Right lobe of liver (tissue), 4 donors: ENCODE measurements around the gene CBX2.

Experiments
- POLR2A ChIP-seq: fragments of 450-650 bp; IDR thresholded peaks from one replicate; pipeline ENCODE4 v1.6.1; 2017; ENCODE audit warnings: antibody characterized with exemption, mild to moderate bottlenecking
- TF ChIP-seq, protein P1 (sequence below), 4 donors: fragments of 200-600 bp in 3 of 4; fragments of 450-650 bp in 1 of 4; IDR thresholded peaks; one replicate each; pipeline versions ENCODE4 v1.5.1 to v1.8.0; 2016 to 2022; ENCODE audit warnings: antibody characterized with exemption in 4 of 4, mild to moderate bottlenecking in 2 of 4
- donor health status: DM: no; HTN: no; CAD: no.
- donor health status: DM: no; HTN: no; CAD: no.
- donor health status: DM: no; HTN: yes; CAD: no.

DNA sequence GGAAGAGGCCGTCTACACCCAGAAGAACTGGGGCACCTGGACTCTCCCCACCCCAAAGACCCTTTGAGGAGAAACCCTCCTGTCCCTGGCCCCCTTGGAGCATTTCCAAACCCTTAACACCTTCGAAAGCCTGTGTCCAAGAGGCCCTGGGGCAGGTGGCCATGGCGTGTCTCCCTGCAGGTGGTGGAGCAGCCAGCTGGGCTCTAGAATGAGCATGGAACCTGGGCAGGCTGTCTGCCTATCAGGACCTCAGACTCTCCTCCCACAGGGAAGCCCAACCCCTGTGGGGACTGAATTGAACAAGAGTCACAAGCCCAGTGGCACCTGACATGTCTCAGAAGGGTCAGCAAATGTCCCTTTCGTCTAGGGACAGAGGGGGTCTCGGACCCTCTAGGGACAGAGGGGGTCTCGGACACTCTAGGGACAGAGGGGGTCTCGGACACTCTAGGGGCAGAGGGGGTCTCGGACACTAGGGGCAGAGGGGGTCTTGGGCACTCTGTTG is 52.9 kb downstream of the CBX2 start:
- TF ChIP-seq, protein P1, sequence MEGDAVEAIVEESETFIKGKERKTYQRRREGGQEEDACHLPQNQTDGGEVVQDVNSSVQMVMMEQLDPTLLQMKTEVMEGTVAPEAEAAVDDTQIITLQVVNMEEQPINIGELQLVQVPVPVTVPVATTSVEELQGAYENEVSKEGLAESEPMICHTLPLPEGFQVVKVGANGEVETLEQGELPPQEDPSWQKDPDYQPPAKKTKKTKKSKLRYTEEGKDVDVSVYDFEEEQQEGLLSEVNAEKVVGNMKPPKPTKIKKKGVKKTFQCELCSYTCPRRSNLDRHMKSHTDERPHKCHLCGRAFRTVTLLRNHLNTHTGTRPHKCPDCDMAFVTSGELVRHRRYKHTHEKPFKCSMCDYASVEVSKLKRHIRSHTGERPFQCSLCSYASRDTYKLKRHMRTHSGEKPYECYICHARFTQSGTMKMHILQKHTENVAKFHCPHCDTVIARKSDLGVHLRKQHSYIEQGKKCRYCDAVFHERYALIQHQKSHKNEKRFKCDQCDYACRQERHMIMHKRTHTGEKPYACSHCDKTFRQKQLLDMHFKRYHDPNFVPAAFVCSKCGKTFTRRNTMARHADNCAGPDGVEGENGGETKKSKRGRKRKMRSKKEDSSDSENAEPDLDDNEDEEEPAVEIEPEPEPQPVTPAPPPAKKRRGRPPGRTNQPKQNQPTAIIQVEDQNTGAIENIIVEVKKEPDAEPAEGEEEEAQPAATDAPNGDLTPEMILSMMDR (IDR thresholded peaks at IDR 0.05) = no peak
- TF ChIP-seq POLR2A = no peak
